ENCODE data around the gene LIPH. TPM values are rescaled to one million over a fixed set of nuclear protein-coding genes. Genes with fewer than 3 reads are reported as not detected.

LIPH gene
- total RNA-seq, 2 experiments from 2014 or later: not detected

GRCh38 chr3:185561958-185562357, 9.6 kb upstream of the LIPH start:
- ChIA-PET CTCF (no interaction called here), POLR2A (interaction anchor here (1.3 to 2.0 kb wide), 2 partner anchors 13 to 24 kb away, joined by 3 to 4 read pairs; no protein-coding TSS in a partner anchor)
- no peaks in the 10 kb centered on the region for H3K36me3 ChIP-seq (ENCODE audit: insufficient read depth, low read length)
- H3K4me3 ChIP-seq (ENCODE audit: low read length): no peak overlapping the region
- peak; percentile 51 for ATAC-seq (ENCODE audit: poor library complexity)
- H3K36me3 Mint-ChIP-seq (ENCODE audit: low read depth): no peaks in the 10 kb centered on the region
- intact Hi-C loops (cut with DNase I, micrococcal nuclease): no loop called here
- no peaks in the 10 kb centered on the region for H3K9me3 ChIP-seq (ENCODE audit: control insufficient read depth in 1 of 2, insufficient read depth in 1 of 2, low read length in 2 of 2)
- peaks cover 0 to 6% of the 10 kb centered on the region in 2 experiments for H3K27me3 ChIP-seq (ENCODE audit: control insufficient read depth in 1 of 2, insufficient read depth in 2 of 2, low read length in 2 of 2)
- H3K4me3 Mint-ChIP-seq: no peak overlapping the region
- no peaks in the 10 kb centered on the region for H3K9me3 Mint-ChIP-seq
- peaks cover 16% of the 10 kb centered on the region for H3K4me1 ChIP-seq (ENCODE audit: insufficient read depth, low read length)
- no peak for DNase-seq
- H3K4me1 Mint-ChIP-seq (ENCODE audit: low read depth): peaks cover 22% of the 10 kb centered on the region
- no peak overlapping the region for H3K27ac ChIP-seq (ENCODE audit: low read depth in 1 of 2, low read length in 2 of 2)
- TF ChIP-seq CTCF (IDR thresholded peaks at IDR 0.05): no peak
- H3K27me3 Mint-ChIP-seq: peaks cover 6% of the 10 kb centered on the region
- H3K27ac Mint-ChIP-seq: peak overlapping the region; percentile 66

GRCh38 chr3:185561374-185561943, 9.1 kb upstream of the LIPH start:
- DNase-seq (peak in 1 of 14 experiments; percentile 31), ATAC-seq (ENCODE audit: poor library complexity) (peak; percentile 14)
- H3K4me1 ChIP-seq (ENCODE audit: insufficient read depth, low read length): peaks cover 16% of the 10 kb centered on the region
- Mint-ChIP-seq H3K27ac (peak overlapping the region; percentile 66), H3K36me3 (ENCODE audit: low read depth) (no peaks in the 10 kb centered on the region), H3K4me3 (peak overlapping the region; percentile 4), H3K27me3 (peaks cover 6% of the 10 kb centered on the region), H3K9me3 (no peaks in the 10 kb centered on the region), H3K4me1 (ENCODE audit: low read depth) (peaks cover 22% of the 10 kb centered on the region)
- no peak for TF ChIP-seq CTCF (IDR thresholded peaks at IDR 0.05)
- CTCF ChIA-PET: no interaction called here
- POLR2A ChIA-PET: interaction anchor here (1.3 to 2.0 kb wide), 2 partner anchors 14 to 24 kb away, joined by 3 to 4 read pairs; no protein-coding TSS in a partner anchor
- no peaks in the 10 kb centered on the region for H3K9me3 ChIP-seq (ENCODE audit: control insufficient read depth in 1 of 2, insufficient read depth in 1 of 2, low read length in 2 of 2)
- H3K36me3 ChIP-seq (ENCODE audit: insufficient read depth, low read length): no peaks in the 10 kb centered on the region
- peaks cover 0 to 6% of the 10 kb centered on the region in 2 experiments for H3K27me3 ChIP-seq (ENCODE audit: control insufficient read depth in 1 of 2, insufficient read depth in 2 of 2, low read length in 2 of 2)
- no peak overlapping the region for H3K4me3 ChIP-seq (ENCODE audit: low read length)
- peak overlapping the region in 1 of 2 donors; percentile 21 for H3K27ac ChIP-seq (ENCODE audit: low read depth in 1 of 2, low read length in 2 of 2)
- intact Hi-C loops (cut with DNase I, micrococcal nuclease): no loop called here

- H3K36me3 Mint-ChIP-seq (ENCODE audit: low read depth): no peaks in the 10 kb centered on the region
- no peak overlapping the region for H3K4me3 Mint-ChIP-seq
Measured at GRCh38 chr3:185560676-185561075, 8.3 kb upstream of the LIPH start.

More at GRCh38 chr3:185560676-185561075, 8.3 kb upstream of the LIPH start:
- H3K27me3 Mint-ChIP-seq: peaks cover 6% of the 10 kb centered on the region
- no peak for DNase-seq
- H3K27ac Mint-ChIP-seq: no peak overlapping the region
- no peak for TF ChIP-seq CTCF (IDR thresholded peaks at IDR 0.05)
- Histone ChIP-seq H3K27ac (ENCODE audit: low read depth in 1 of 2, low read length in 2 of 2) (no peak overlapping the region), H3K4me3 (ENCODE audit: low read length) (no peak overlapping the region), H3K9me3 (ENCODE audit: control insufficient read depth in 1 of 2, insufficient read depth in 1 of 2, low read length in 2 of 2) (no peaks in the 10 kb centered on the region), H3K36me3 (ENCODE audit: insufficient read depth, low read length) (no peaks in the 10 kb centered on the region), H3K4me1 (ENCODE audit: insufficient read depth, low read length) (peaks cover 16% of the 10 kb centered on the region), H3K27me3 (ENCODE audit: control insufficient read depth in 1 of 2, insufficient read depth in 2 of 2, low read length in 2 of 2) (peaks cover 0 to 6% of the 10 kb centered on the region in 2 experiments)
- ChIA-PET POLR2A (interaction anchor here (1.3 to 2.0 kb wide), 2 partner anchors 15 to 25 kb away, joined by 3 to 4 read pairs; no protein-coding TSS in a partner anchor), CTCF (no interaction called here)
- H3K9me3 Mint-ChIP-seq: no peaks in the 10 kb centered on the region
- intact Hi-C loops (cut with DNase I, micrococcal nuclease): no loop called here
- H3K4me1 Mint-ChIP-seq (ENCODE audit: low read depth): peaks cover 22% of the 10 kb centered on the region
- no peak for ATAC-seq (ENCODE audit: poor library complexity)
